Measurements from ENCODE around the gene PTPRF.

DNA sequence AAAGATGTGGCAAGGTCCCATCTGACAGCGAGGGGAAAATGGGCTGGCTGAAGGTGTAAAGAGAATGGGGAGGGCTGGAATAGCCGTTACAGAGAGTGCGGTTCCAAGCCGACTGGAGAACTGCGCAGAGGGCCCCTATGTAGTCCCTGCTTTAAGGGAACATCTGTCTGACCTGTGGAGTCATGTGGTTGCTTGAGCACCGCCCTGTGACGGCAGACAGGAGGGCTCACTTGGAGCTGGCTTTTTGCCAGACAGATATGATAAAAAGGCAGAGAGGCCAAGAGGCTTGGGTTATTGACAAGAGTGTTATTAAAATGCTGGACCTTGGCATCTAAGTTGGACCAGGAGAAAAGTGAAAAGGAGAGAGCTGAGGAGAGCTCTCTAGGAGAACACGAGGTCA, 5.9 kb upstream of the PTPRF start:
- TF ChIP-seq RAD21 (IDR thresholded peaks at IDR 0.05; ENCODE audit: low read depth) (no peak), EP300 (IDR thresholded peaks at IDR 0.05; ENCODE audit: borderline replicate concordance) (no peak), FOXM1 (IDR thresholded peaks at IDR 0.05; ENCODE audit: borderline replicate concordance, low read depth) (no peak), ZBTB7A (IDR thresholded peaks at IDR 0.05; ENCODE audit: low read depth) (no peak), USF1 (IDR thresholded peaks at IDR 0.05) (no peak)
- TF ChIP-seq, protein P1, sequence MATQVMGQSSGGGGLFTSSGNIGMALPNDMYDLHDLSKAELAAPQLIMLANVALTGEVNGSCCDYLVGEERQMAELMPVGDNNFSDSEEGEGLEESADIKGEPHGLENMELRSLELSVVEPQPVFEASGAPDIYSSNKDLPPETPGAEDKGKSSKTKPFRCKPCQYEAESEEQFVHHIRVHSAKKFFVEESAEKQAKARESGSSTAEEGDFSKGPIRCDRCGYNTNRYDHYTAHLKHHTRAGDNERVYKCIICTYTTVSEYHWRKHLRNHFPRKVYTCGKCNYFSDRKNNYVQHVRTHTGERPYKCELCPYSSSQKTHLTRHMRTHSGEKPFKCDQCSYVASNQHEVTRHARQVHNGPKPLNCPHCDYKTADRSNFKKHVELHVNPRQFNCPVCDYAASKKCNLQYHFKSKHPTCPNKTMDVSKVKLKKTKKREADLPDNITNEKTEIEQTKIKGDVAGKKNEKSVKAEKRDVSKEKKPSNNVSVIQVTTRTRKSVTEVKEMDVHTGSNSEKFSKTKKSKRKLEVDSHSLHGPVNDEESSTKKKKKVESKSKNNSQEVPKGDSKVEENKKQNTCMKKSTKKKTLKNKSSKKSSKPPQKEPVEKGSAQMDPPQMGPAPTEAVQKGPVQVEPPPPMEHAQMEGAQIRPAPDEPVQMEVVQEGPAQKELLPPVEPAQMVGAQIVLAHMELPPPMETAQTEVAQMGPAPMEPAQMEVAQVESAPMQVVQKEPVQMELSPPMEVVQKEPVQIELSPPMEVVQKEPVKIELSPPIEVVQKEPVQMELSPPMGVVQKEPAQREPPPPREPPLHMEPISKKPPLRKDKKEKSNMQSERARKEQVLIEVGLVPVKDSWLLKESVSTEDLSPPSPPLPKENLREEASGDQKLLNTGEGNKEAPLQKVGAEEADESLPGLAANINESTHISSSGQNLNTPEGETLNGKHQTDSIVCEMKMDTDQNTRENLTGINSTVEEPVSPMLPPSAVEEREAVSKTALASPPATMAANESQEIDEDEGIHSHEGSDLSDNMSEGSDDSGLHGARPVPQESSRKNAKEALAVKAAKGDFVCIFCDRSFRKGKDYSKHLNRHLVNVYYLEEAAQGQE (IDR thresholded peaks at IDR 0.05; ENCODE audit: low read depth): no peak
